ENCODE results near the gene KRT76.

The KRT76 gene

GRCh38 chr12:52818887-52819420 is 41.8 kb upstream of the KRT76 start:
- Histone ChIP-seq H3K36me3 (ENCODE audit: control insufficient read depth, insufficient read depth, low read length) (no peaks in the 10 kb centered on the region), H3K4me1 (ENCODE audit: control insufficient read depth, insufficient read depth, low read length) (no peaks in the 10 kb centered on the region), H3K27me3 (ENCODE audit: control insufficient read depth, insufficient read depth, low read length) (no peaks in the 10 kb centered on the region), H3K27ac (ENCODE audit: low read length) (no peak overlapping the region), H3K9me3 (ENCODE audit: control insufficient read depth, insufficient read depth, low read length) (no peaks in the 10 kb centered on the region), H3K4me3 (ENCODE audit: low read length) (no peak overlapping the region)
- no CpG with 5 or more reads among the region's 7 CpGs for WGBS (ENCODE audit: insufficient coverage, insufficient read length)
- no peak for DNase-seq (ENCODE audit: low read depth, low spot score)

DNA sequence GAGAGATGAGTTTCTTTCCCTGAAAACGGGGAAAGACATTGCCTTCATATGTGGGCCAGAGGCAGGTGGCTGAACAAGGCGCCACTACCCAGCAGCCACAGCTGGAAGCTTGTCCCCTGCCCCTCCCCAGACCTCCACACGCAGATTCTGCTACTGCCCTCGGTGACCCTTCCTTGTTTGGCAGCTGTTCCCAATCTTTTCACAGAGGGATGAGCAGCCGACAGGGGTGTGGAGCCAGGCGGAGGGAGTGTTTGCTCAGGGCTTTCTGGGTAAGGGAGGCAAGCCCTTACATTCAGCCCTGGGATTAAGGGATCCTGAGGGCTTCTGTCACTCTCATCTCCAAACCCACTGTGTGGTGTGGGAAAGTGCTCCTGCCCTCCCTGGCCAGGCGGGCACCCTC is 41.2 kb upstream of the KRT76 start:
- Histone ChIP-seq H3K4me3 (ENCODE audit: low read length) (no peak overlapping the region), H3K27ac (ENCODE audit: low read length) (no peak overlapping the region), H3K36me3 (ENCODE audit: control insufficient read depth, insufficient read depth, low read length) (no peaks in the 10 kb centered on the region), H3K9me3 (ENCODE audit: control insufficient read depth, insufficient read depth, low read length) (no peaks in the 10 kb centered on the region), H3K4me1 (ENCODE audit: control insufficient read depth, insufficient read depth, low read length) (no peaks in the 10 kb centered on the region), H3K27me3 (ENCODE audit: control insufficient read depth, insufficient read depth, low read length) (no peaks in the 10 kb centered on the region)
- DNase-seq (ENCODE audit: low read depth, low spot score) = no peak
- no CpG with 5 or more reads among the region's 7 CpGs for WGBS (ENCODE audit: insufficient coverage, insufficient read length)

- H3K27me3 ChIP-seq (ENCODE audit: control insufficient read depth, insufficient read depth, low read length) = no peaks in the 10 kb centered on the region
- H3K9me3 ChIP-seq (ENCODE audit: control insufficient read depth, insufficient read depth, low read length) = no peaks in the 10 kb centered on the region
- H3K27ac ChIP-seq (ENCODE audit: low read length) = no peak overlapping the region
- H3K4me3 ChIP-seq (ENCODE audit: low read length) = no peak overlapping the region
- DNase-seq (ENCODE audit: low read depth, low spot score) = no peak
- no peaks in the 10 kb centered on the region for H3K36me3 ChIP-seq (ENCODE audit: control insufficient read depth, insufficient read depth, low read length)
- no peaks in the 10 kb centered on the region for H3K4me1 ChIP-seq (ENCODE audit: control insufficient read depth, insufficient read depth, low read length)
- WGBS (ENCODE audit: insufficient coverage, insufficient read length) = no CpG with 5 or more reads among the region's 2 CpGs
Measured at GRCh38 chr12:52817699-52818238, 40.6 kb upstream of the KRT76 start.

DNA sequence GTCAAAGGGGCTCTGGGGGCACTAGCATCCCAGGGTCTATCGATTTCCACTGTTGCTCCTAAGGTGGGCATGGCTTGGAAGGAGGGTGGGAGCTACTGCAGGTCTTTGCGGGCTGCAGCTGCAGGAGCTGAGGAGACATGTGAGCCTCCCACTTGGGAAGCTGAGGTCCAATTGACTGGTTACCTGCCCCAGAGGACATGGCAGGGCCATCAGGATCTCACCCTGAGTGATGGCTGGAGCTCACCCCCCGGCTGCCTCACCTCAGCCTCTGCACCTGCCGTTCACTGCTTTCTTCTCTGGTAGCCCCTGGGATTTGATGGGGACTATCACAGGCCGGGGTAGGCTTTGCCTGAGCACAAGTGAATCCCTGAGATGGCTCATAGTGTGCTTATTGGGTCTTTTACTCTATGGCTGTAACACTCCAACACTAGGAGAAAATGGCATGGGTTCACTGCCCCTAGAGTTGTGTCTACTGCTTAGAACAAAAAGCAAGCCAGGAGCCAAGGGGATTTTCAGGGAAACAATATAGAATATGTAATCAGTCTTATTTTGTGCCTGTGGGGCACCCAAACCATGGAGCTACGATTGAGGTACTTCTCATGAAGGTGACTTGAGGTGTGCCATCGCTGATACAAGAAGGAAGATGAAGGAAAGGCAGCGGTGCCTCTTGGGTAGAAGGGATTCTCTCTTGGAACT is 40.0 kb upstream of the KRT76 start:
- Histone ChIP-seq H3K9me3 (ENCODE audit: control insufficient read depth, insufficient read depth, low read length) (no peaks in the 10 kb centered on the region), H3K27ac (ENCODE audit: low read length) (no peak overlapping the region), H3K27me3 (ENCODE audit: control insufficient read depth, insufficient read depth, low read length) (no peaks in the 10 kb centered on the region), H3K36me3 (ENCODE audit: control insufficient read depth, insufficient read depth, low read length) (no peaks in the 10 kb centered on the region), H3K4me1 (ENCODE audit: control insufficient read depth, insufficient read depth, low read length) (no peaks in the 10 kb centered on the region), H3K4me3 (ENCODE audit: low read length) (no peak overlapping the region)
- WGBS (ENCODE audit: insufficient coverage, insufficient read length) = no CpG with 5 or more reads among the region's 8 CpGs
- no peak for DNase-seq (ENCODE audit: low read depth, low spot score)

GRCh38 chr12:52815676-52816588 is 38.8 kb upstream of the KRT76 start:
- H3K4me3 ChIP-seq (ENCODE audit: low read length) = no peak overlapping the region
- no CpG with 5 or more reads among the region's 9 CpGs for WGBS (ENCODE audit: insufficient coverage, insufficient read length)
- no peak overlapping the region for H3K27ac ChIP-seq (ENCODE audit: low read length)
- H3K27me3 ChIP-seq (ENCODE audit: control insufficient read depth, insufficient read depth, low read length) = no peaks in the 10 kb centered on the region
- H3K4me1 ChIP-seq (ENCODE audit: control insufficient read depth, insufficient read depth, low read length) = no peaks in the 10 kb centered on the region
- no peaks in the 10 kb centered on the region for H3K9me3 ChIP-seq (ENCODE audit: control insufficient read depth, insufficient read depth, low read length)
- no peak for DNase-seq (ENCODE audit: low read depth, low spot score)
- H3K36me3 ChIP-seq (ENCODE audit: control insufficient read depth, insufficient read depth, low read length) = no peaks in the 10 kb centered on the region

GRCh38 chr12:52815161-52815560 is 38.0 kb upstream of the KRT76 start:
- no peak for DNase-seq (ENCODE audit: low read depth, low spot score)
- H3K27ac ChIP-seq (ENCODE audit: low read length) = no peak overlapping the region
- no peaks in the 10 kb centered on the region for H3K36me3 ChIP-seq (ENCODE audit: control insufficient read depth, insufficient read depth, low read length)
- no peaks in the 10 kb centered on the region for H3K9me3 ChIP-seq (ENCODE audit: control insufficient read depth, insufficient read depth, low read length)
- WGBS (ENCODE audit: insufficient coverage, insufficient read length) = no CpG with 5 or more reads among the region's 4 CpGs
- no peaks in the 10 kb centered on the region for H3K27me3 ChIP-seq (ENCODE audit: control insufficient read depth, insufficient read depth, low read length)
- H3K4me3 ChIP-seq (ENCODE audit: low read length) = no peak overlapping the region
- H3K4me1 ChIP-seq (ENCODE audit: control insufficient read depth, insufficient read depth, low read length) = no peaks in the 10 kb centered on the region

- Histone ChIP-seq H3K36me3 (ENCODE audit: control insufficient read depth, insufficient read depth, low read length) (no peaks in the 10 kb centered on the region), H3K9me3 (ENCODE audit: control insufficient read depth, insufficient read depth, low read length) (no peaks in the 10 kb centered on the region), H3K4me1 (ENCODE audit: control insufficient read depth, insufficient read depth, low read length) (no peaks in the 10 kb centered on the region), H3K27me3 (ENCODE audit: control insufficient read depth, insufficient read depth, low read length) (no peaks in the 10 kb centered on the region), H3K4me3 (ENCODE audit: low read length) (no peak overlapping the region), H3K27ac (ENCODE audit: low read length) (no peak overlapping the region)
- WGBS (ENCODE audit: insufficient coverage, insufficient read length) = no CpG with 5 or more reads among the region's 4 CpGs
- DNase-seq (ENCODE audit: low read depth, low spot score) = no peak
Measured at GRCh38 chr12:52814710-52815155, 37.6 kb upstream of the KRT76 start.

GRCh38 chr12:52813885-52814709 is 37.0 kb upstream of the KRT76 start, which contains the start of gene KRT4:
KRT4 (minus strand) TSS chr12:52814116; CDS start chr12:52814058, 58 bp downstream.
- Histone ChIP-seq H3K9me3 (ENCODE audit: control insufficient read depth, insufficient read depth, low read length) (no peaks in the 10 kb centered on the region), H3K36me3 (ENCODE audit: control insufficient read depth, insufficient read depth, low read length) (no peaks in the 10 kb centered on the region), H3K4me3 (ENCODE audit: low read length) (no peak within 1 kb of the TSS), H3K27ac (ENCODE audit: low read length) (no peak within 1 kb of the TSS), H3K27me3 (ENCODE audit: control insufficient read depth, insufficient read depth, low read length) (no peaks in the 10 kb centered on the region), H3K4me1 (ENCODE audit: control insufficient read depth, insufficient read depth, low read length) (no peaks in the 10 kb centered on the region)
- WGBS (ENCODE audit: insufficient coverage, insufficient read length) = no CpG with 5 or more reads among the region's 15 CpGs
- DNase-seq (ENCODE audit: low read depth, low spot score) = no peak

GRCh38 chr12:52813203-52813819 is 36.2 kb upstream of the KRT76 start:
- Histone ChIP-seq H3K9me3 (ENCODE audit: control insufficient read depth, insufficient read depth, low read length) (no peaks in the 10 kb centered on the region), H3K36me3 (ENCODE audit: control insufficient read depth, insufficient read depth, low read length) (no peaks in the 10 kb centered on the region), H3K4me1 (ENCODE audit: control insufficient read depth, insufficient read depth, low read length) (no peaks in the 10 kb centered on the region), H3K4me3 (ENCODE audit: low read length) (no peak overlapping the region), H3K27me3 (ENCODE audit: control insufficient read depth, insufficient read depth, low read length) (no peaks in the 10 kb centered on the region), H3K27ac (ENCODE audit: low read length) (no peak overlapping the region)
- DNase-seq (ENCODE audit: low read depth, low spot score) = no peak
- no CpG with 5 or more reads among the region's 10 CpGs for WGBS (ENCODE audit: insufficient coverage, insufficient read length)
